ENCODE results near the gene SLC4A7.
"Not testable (repeated sequence)": the region's sequence is repeated elsewhere in the genome, so short reads cannot be mapped to it uniquely, and the experiment has no call there.

SLC4A7 gene

GRCh38 chr3:27357665-27358258, 126.4 kb downstream of the SLC4A7 start:
- DNase-seq = peak; percentile 3

- DNase-seq = no peak
These were observed 127.2 kb downstream of the SLC4A7 start for GRCh38 chr3:27356976-27357375.

- DNase-seq = no peak
These were observed 129.5 kb downstream of the SLC4A7 start for GRCh38 chr3:27354588-27355203.

- DNase-seq = no peak
These were observed 130.0 kb downstream of the SLC4A7 start for GRCh38 chr3:27354161-27354560.

- DNase-seq = no peak
These were observed 131.0 kb downstream of the SLC4A7 start for GRCh38 chr3:27353221-27353620.

GRCh38 chr3:27352047-27352446, 132.1 kb downstream of the SLC4A7 start:
- no peak for DNase-seq

GRCh38 chr3:27349832-27350231, 134.4 kb downstream of the SLC4A7 start:
- DNase-seq = no peak

- no peak for DNase-seq
These were observed 138.0 kb downstream of the SLC4A7 start for GRCh38 chr3:27345959-27346865.

GRCh38 chr3:27345493-27345892, 138.7 kb downstream of the SLC4A7 start:
- no peak for DNase-seq

GRCh38 chr3:27345045-27345444, 139.1 kb downstream of the SLC4A7 start:
- no peak for DNase-seq

GRCh38 chr3:27344192-27344591, 140.0 kb downstream of the SLC4A7 start:
- no peak for DNase-seq

- no peak for DNase-seq
These were observed 141.9 kb downstream of the SLC4A7 start for GRCh38 chr3:27342267-27342666.

- DNase-seq = no peak
These were observed 143.7 kb downstream of the SLC4A7 start for GRCh38 chr3:27340534-27340933.

GRCh38 chr3:27335571-27335970, 148.6 kb downstream of the SLC4A7 start:
- DNase-seq = no peak

- DNase-seq = no peak
These were observed 150.3 kb downstream of the SLC4A7 start for GRCh38 chr3:27333843-27334242.

- DNase-seq = not testable (repeated sequence)
These were observed 155.0 kb downstream of the SLC4A7 start for GRCh38 chr3:27328982-27329762.

GRCh38 chr3:27326629-27327545, 157.3 kb downstream of the SLC4A7 start:
- no peak for DNase-seq

GRCh38 chr3:27326202-27326601, 158.0 kb downstream of the SLC4A7 start:
- no peak for DNase-seq

GRCh38 chr3:27325419-27325818, 158.8 kb downstream of the SLC4A7 start:
- DNase-seq = no peak

- no peak for DNase-seq
These were observed 159.5 kb downstream of the SLC4A7 start for GRCh38 chr3:27324686-27325085.

- no peak for DNase-seq
These were observed 161.1 kb downstream of the SLC4A7 start for GRCh38 chr3:27323087-27323570.

Data from NCI-H1694 treated with DMSO at 0.1 percent for 48 hours (cell line).